Mucosa of descending colon (tissue), 3 donors: ENCODE measurements around the gene TMEM89. TPM values are rescaled to one million over a fixed set of nuclear protein-coding genes. Genes with fewer than 3 reads are reported as not detected.

ENCODE experiments used
- ATAC-seq: fragments of 200-7000 bp; cut with Tn5 transposase; one replicate; pipeline ENCODE4 v1.9.1; 2020; ENCODE audit warnings: mild to moderate bottlenecking, moderate library complexity
- DNase-seq, 3 donors: peaks; one replicate each; pipeline ENCODE4 v3.0.0-alpha.2; 2020
- H3K36me3 ChIP-seq: fragments of 200-600 bp; one replicate; pipeline ENCODE4 v1.8.0; 2021; ENCODE audit warnings: low read depth, mild to moderate bottlenecking
- H3K4me1 ChIP-seq: fragments of 200-600 bp; one replicate; pipeline ENCODE4 v1.8.0; 2021; ENCODE audit warnings: low read depth, mild to moderate bottlenecking
- H3K4me3 ChIP-seq: fragments of 200-600 bp; one replicate; pipeline ENCODE4 v1.8.0; 2021; ENCODE audit warnings: mild to moderate bottlenecking
- H3K9me3 ChIP-seq: fragments of 200-600 bp; one replicate; pipeline ENCODE4 v1.8.0; 2021; ENCODE audit warnings: mild to moderate bottlenecking
- intact Hi-C, 2 donors: fragments of 100-400 bp; cut with DNase I in 1 of 2; cut with micrococcal nuclease in 1 of 2; formaldehyde crosslinking; loops; one replicate each; pipeline versions ENCODE4 v1.11.0 to v1.11.1; 2022; cut with DNase I, micrococcal nuclease
- total RNA-seq, 3 donors: library from RNA; stranded (reverse); fragmentation: NEBNext Ultra II Directional in 2 of 3; extraction: Animal tissue kit (Norgen Biotek cat#: 25700) in 2 of 3; gene quantifications; one replicate each; pipeline versions ENCODE4 v1.2.1 to v1.2.4, GENCODE V29; 2021 to 2023
- TF ChIP-seq, protein P1 (sequence below): fragments of 200-600 bp; IDR thresholded peaks from one replicate; pipeline ENCODE4 v1.8.0; 2022; ENCODE audit warnings: antibody characterized with exemption, mild to moderate bottlenecking
- donor health status: DM: no; HTN: no; CAD: no; lungs with moderate emphysema.
- donor health status: DM: no; HTN: no; CAD: no.
- donor health status: DM: no; HTN: yes; CAD: no.

TMEM89 gene
- total RNA-seq, 3 donors from 2014 or later = 0.65 to 1.1 TPM; not detected in 1

DNA sequence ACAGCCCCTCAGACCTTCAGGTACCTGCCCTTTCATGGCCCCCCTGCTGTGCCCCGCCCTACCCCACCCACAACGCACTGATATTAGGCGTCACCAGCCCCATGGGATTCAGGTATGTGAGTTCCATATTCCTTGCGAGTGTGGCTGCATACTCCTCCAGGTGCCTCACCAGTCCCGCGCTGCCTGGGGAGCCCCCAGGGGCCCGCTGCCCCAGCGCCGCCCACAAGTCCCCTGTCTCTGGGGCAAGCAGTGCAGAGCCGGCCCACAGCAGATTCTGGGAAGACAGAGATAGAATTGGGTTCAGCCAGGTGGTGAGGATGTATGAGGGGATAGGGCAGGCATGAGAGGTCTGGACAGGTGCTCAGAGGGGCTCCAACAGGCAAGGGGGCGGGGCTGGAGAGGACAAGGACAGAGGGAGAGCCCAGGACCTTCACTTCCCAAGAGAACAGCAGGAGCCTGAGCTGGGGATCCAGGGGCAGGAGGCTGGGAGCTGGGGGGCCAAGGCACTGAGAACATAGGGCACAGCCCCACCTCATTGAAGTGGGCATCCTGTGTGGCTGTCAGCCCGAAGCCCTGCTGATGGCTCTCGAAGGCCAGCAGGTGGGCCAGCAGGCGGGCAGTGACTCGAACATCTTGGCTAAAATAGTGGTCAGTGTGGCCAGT lies 26.8 kb upstream of the TMEM89 start:
- ATAC-seq = no peak
- TF ChIP-seq, protein P1, sequence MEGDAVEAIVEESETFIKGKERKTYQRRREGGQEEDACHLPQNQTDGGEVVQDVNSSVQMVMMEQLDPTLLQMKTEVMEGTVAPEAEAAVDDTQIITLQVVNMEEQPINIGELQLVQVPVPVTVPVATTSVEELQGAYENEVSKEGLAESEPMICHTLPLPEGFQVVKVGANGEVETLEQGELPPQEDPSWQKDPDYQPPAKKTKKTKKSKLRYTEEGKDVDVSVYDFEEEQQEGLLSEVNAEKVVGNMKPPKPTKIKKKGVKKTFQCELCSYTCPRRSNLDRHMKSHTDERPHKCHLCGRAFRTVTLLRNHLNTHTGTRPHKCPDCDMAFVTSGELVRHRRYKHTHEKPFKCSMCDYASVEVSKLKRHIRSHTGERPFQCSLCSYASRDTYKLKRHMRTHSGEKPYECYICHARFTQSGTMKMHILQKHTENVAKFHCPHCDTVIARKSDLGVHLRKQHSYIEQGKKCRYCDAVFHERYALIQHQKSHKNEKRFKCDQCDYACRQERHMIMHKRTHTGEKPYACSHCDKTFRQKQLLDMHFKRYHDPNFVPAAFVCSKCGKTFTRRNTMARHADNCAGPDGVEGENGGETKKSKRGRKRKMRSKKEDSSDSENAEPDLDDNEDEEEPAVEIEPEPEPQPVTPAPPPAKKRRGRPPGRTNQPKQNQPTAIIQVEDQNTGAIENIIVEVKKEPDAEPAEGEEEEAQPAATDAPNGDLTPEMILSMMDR = no peak
- no peak for DNase-seq
- H3K9me3 ChIP-seq = no peaks in the 10 kb centered on the region
- intact Hi-C loops = no loop called here
- no peaks in the 10 kb centered on the region for H3K36me3 ChIP-seq
- H3K4me3 ChIP-seq = no peak overlapping the region
- no peaks in the 10 kb centered on the region for H3K4me1 ChIP-seq

DNA sequence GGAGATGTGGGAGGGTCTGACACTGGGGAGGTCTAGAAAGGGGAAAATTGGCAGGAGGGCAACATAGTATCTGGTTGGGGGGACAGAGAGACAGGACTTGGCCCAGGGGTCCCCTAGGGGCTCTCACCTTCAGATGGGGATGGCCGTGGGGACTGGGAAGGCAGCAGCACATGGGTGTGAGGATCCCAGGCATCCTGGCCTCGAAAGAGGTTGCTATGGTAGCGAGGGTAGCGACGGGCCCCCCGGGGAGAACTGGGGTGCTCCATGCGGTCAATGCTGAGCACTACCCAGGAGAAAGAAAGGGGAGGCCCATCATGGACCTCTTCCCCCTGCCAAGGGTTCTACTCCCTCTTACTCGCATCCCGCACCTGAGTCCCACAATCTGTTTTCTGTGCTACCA lies 26.1 kb upstream of the TMEM89 start:
- TF ChIP-seq, protein P1 = no peak
- Histone ChIP-seq H3K4me3 (no peak overlapping the region), H3K9me3 (no peaks in the 10 kb centered on the region), H3K36me3 (no peaks in the 10 kb centered on the region), H3K4me1 (no peaks in the 10 kb centered on the region)
- intact Hi-C loops = no loop called here
- ATAC-seq = no peak
- DNase-seq = no peak

DNA sequence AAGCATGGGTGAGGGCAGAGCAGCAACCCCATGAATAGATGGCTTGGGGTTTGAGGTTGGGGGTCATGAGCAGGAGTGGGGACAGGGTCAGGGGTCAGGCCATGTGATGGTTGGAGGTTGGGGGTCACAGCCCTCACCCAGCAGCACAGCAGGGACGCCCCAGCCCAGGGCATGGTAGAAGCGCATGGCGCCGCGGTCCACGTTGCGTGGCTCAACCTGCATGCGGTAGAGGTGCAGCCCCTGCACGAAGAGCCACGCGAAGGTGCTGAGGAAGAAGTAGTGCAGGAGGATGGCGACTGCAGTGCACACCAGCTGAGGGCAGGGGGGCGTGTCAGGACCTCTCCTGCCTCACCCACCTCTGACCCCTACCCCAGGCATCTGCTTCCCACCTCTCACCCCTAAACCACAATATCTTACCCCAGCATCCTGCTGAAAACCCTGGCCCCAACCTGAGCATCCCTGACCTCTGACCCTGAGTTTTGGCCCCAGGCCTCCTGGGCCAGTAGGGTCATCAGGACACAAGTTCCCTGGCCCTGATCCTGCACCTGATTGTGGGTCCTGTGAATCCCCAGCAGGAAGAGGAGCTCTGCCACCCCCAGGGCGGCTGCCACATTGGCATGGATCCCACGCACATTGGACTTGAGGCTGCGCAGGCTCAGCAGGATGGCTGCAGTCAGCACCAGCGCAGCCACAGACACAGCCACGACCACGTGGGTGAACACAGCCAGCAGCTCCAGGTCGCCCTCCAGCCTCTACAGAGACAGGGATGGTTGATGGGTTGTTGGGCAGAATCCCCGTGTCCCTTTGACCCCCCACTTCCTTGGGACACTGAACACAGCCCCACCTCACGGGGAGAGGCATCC lies 23.6 kb upstream of the TMEM89 start:
- TF ChIP-seq, protein P1 = no peak
- intact Hi-C loops = no loop called here
- Histone ChIP-seq H3K4me1 (no peaks in the 10 kb centered on the region), H3K4me3 (no peak overlapping the region), H3K9me3 (no peaks in the 10 kb centered on the region), H3K36me3 (no peaks in the 10 kb centered on the region)
- ATAC-seq (no peak), DNase-seq (no peak)

DNA sequence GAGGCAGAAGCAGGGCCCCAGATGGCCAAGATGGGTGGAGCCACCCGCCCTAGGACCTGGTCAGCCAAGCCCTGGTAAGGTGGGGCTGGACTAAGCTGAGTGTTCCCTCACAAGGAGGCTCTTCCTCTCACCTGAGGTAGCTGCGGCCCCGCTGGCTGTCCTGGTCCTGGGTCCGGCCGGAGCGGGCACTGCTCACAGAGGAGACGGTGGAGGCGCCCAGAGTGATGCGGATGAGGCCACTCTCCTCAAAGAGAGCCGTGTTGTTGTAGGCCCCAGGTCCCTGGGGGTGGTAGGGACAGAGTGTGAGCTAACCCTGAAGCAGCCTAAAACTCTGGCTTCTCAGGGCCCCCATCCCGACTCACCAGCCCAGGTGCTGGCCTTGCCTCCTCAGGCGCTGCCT lies 21.0 kb upstream of the TMEM89 start:
- H3K4me1 ChIP-seq = no peaks in the 10 kb centered on the region
- intact Hi-C loops = no loop called here
- no peak for ATAC-seq
- TF ChIP-seq, protein P1 = no peak
- H3K4me3 ChIP-seq = no peak overlapping the region
- no peaks in the 10 kb centered on the region for H3K36me3 ChIP-seq
- H3K9me3 ChIP-seq = no peaks in the 10 kb centered on the region
- DNase-seq = no peak

DNA sequence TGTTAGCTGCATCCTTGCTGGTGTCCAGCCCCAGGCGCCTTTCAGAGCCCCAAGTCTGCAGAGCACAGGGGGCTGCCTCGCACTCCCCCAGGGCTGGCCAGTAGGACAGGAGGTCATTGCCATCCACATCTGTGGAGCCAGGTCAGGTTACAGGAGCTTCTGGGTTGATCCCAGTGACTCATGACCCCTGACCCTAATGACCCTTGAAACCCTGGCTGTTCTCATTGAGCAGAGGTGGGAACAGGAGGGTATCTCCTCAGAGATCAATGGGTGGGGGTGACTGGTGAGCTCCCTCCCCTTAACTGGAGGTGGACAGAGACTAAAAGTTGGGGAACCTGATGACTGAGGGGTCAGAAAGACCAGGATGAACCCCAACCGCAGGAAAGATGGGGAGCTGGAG lies 19.8 kb upstream of the TMEM89 start:
- intact Hi-C loops = no loop called here
- no peak for ATAC-seq
- TF ChIP-seq, protein P1 = no peak

More for the DNA sequence above, 19.8 kb upstream of the TMEM89 start:
- Histone ChIP-seq H3K36me3 (no peaks in the 10 kb centered on the region), H3K9me3 (no peaks in the 10 kb centered on the region), H3K4me3 (no peak overlapping the region), H3K4me1 (peaks cover 3% of the 10 kb centered on the region)
- DNase-seq = no peak
